Neutrophil (primary cell): ENCODE data around the gene RAB3GAP1.
"Not testable (repeated sequence)": the region's sequence is repeated elsewhere in the genome, so short reads cannot be mapped to it uniquely, and the experiment has no call there.

Experiments
- H3K27ac ChIP-seq: fragments of 200-600 bp; sonication (generic); 2 replicates; pipeline ENCODE4 v1.5.1; 2016; ENCODE audit warnings: mild to moderate bottlenecking, moderate library complexity
- H3K27me3 ChIP-seq: fragments of 200-600 bp; sonication (generic); 2 replicates; pipeline ENCODE4 v1.6.0; 2016; ENCODE audit warnings: mild to moderate bottlenecking
- H3K36me3 ChIP-seq: fragments of 200-600 bp; sonication (generic); 2 replicates; pipeline ENCODE4 v1.5.1; 2017
- H3K4me1 ChIP-seq, 2 experiments: fragments of 200-600 bp in 1 of 2; sonication (generic) in 1 of 2; 1 replicate in 1 of 2; 2 replicates in 1 of 2; pipeline versions ENCODE4 v1.5.1 to v1.6.1; 2013 to 2016; ENCODE audit warnings: low read depth in 1 of 2, low read length in 1 of 2, mild to moderate bottlenecking in 1 of 2, moderate library complexity in 1 of 2; ENCODE audit not compliant: control insufficient read depth in 1 of 2, insufficient read depth in 1 of 2
- H3K4me3 ChIP-seq, 2 experiments: fragments of 200-600 bp in 1 of 2; sonication (generic) in 1 of 2; 1 replicate in 1 of 2; 2 replicates in 1 of 2; pipeline ENCODE4 v1.5.1; 2013 to 2016; ENCODE audit warnings: low read depth in 1 of 2, low read length in 1 of 2, mild to moderate bottlenecking in 1 of 2, moderate library complexity in 1 of 2
- H3K9me3 ChIP-seq: fragments of 200-600 bp; sonication (generic); 2 replicates; pipeline ENCODE4 v1.5.1; 2016
- CTCF ChIP-seq: fragments of 200-600 bp; sonication (generic); IDR thresholded peaks from 2 replicates; pipeline ENCODE4 v1.5.1; 2016; ENCODE audit warnings: antibody characterized with exemption

RAB3GAP1 gene

GRCh38 chr2:135096665-135097446, 44.8 kb downstream of the RAB3GAP1 start:
- Histone ChIP-seq H3K4me3 (no peak overlapping the region), H3K27ac (no peak overlapping the region), H3K27me3 (no peaks in the 10 kb centered on the region), H3K9me3 (no peaks in the 10 kb centered on the region), H3K36me3 (peaks cover 39% of the 10 kb centered on the region), H3K4me1 (no peaks in the 10 kb centered on the region)
- no peak for TF ChIP-seq CTCF

- H3K27me3 ChIP-seq: no peaks in the 10 kb centered on the region
- TF ChIP-seq CTCF: no peak
- H3K36me3 ChIP-seq: peaks cover 34% of the 10 kb centered on the region
Measured at GRCh38 chr2:135097532-135098231, 45.6 kb downstream of the RAB3GAP1 start.

GRCh38 chr2:135099802-135100483, 47.9 kb downstream of the RAB3GAP1 start:
- no peak overlapping the region for H3K27ac ChIP-seq
- no peaks in the 10 kb centered on the region for H3K27me3 ChIP-seq
- H3K9me3 ChIP-seq: no peaks in the 10 kb centered on the region
- TF ChIP-seq CTCF: no peak
- H3K36me3 ChIP-seq: peaks cover 16% of the 10 kb centered on the region
- no peaks in the 10 kb centered on the region for H3K4me1 ChIP-seq
- no peak overlapping the region for H3K4me3 ChIP-seq

More at GRCh38 chr2:135097532-135098231, 45.6 kb downstream of the RAB3GAP1 start:
- H3K4me1 ChIP-seq: no peaks in the 10 kb centered on the region
- no peak overlapping the region for H3K27ac ChIP-seq
- H3K4me3 ChIP-seq: no peak overlapping the region
- H3K9me3 ChIP-seq: no peaks in the 10 kb centered on the region

- Histone ChIP-seq H3K36me3 (peaks cover 16% of the 10 kb centered on the region), H3K27ac (no peak overlapping the region), H3K9me3 (no peaks in the 10 kb centered on the region), H3K27me3 (no peaks in the 10 kb centered on the region), H3K4me3 (no peak overlapping the region), H3K4me1 (no peaks in the 10 kb centered on the region)
- no peak for TF ChIP-seq CTCF
Measured at GRCh38 chr2:135103843-135104242, 51.8 kb downstream of the RAB3GAP1 start.

GRCh38 chr2:135105513-135106316, 53.6 kb downstream of the RAB3GAP1 start:
- peaks cover 18% of the 10 kb centered on the region for H3K36me3 ChIP-seq
- not testable (repeated sequence) for H3K27me3 ChIP-seq, H3K4me1 ChIP-seq, H3K4me3 ChIP-seq, H3K27ac ChIP-seq, H3K9me3 ChIP-seq
